Keratinocyte (primary cell): ENCODE results near the gene ACOXL. TPM values are rescaled to one million over a fixed set of nuclear protein-coding genes. Genes with fewer than 3 reads are reported as not detected.

Source experiments
- DNase-seq: peaks from one replicate; pipeline ENCODE4 v3.0.0-alpha.2; 2011; ENCODE audit warnings: low read depth, missing footprints, low spot score
- FAIRE-seq: peaks from 2 replicates; lab custom pipeline; 2011; peaks lifted over from hg19 to GRCh38; lab: Jason Lieb, UNC
- H2AFZ ChIP-seq: 2 replicates; pipeline ENCODE4 v1.6.0; 2012; ENCODE audit warnings: low read length, control low read depth, inconsistent platforms; ENCODE audit not compliant: control insufficient read depth
- H3K27ac ChIP-seq: 2 replicates; pipeline ENCODE4 v1.5.1; 2011; ENCODE audit warnings: low read length; ENCODE audit not compliant: control insufficient read depth, insufficient read depth
- H3K27me3 ChIP-seq: 3 replicates; pipeline ENCODE4 v1.6.0; 2011; ENCODE audit warnings: low read length; ENCODE audit not compliant: control insufficient read depth, insufficient read depth; ENCODE audit errors: extremely low read depth
- H3K36me3 ChIP-seq, 2 experiments: 2 replicates in 1 of 2; 3 replicates in 1 of 2; pipeline ENCODE4 v1.5.1; 2011; ENCODE audit warnings: low read length in 2 of 2, mild to moderate bottlenecking in 1 of 2; ENCODE audit not compliant: control insufficient read depth in 2 of 2, insufficient read depth in 2 of 2; ENCODE audit errors: extremely low read depth in 1 of 2
- H3K4me1 ChIP-seq: 3 replicates; pipeline ENCODE4 v1.5.1; 2011; ENCODE audit warnings: low read length; ENCODE audit not compliant: control insufficient read depth, insufficient read depth; ENCODE audit errors: extremely low read depth
- H3K4me2 ChIP-seq: 3 replicates; pipeline ENCODE4 v1.6.0; 2011; ENCODE audit warnings: low read depth, low read length; ENCODE audit not compliant: control insufficient read depth, insufficient read depth; ENCODE audit errors: extremely low read depth
- H3K4me3 ChIP-seq, 3 experiments: fragments of 200-600 bp in 1 of 3; sonication (generic) in 1 of 3; 2 replicates in 2 of 3; 3 replicates in 1 of 3; pipeline ENCODE4 v1.5.1; 2011 to 2016; ENCODE audit warnings: low read length in 3 of 3, mild to moderate bottlenecking in 3 of 3, control low read depth in 2 of 3, inconsistent platforms in 1 of 3, low read depth in 1 of 3, mixed read lengths in 1 of 3, mixed run types in 1 of 3, moderate library complexity in 1 of 3; ENCODE audit not compliant: control insufficient read depth in 2 of 3, insufficient read depth in 2 of 3; ENCODE audit errors: extremely low read depth in 1 of 3
- H3K79me2 ChIP-seq: 2 replicates; pipeline ENCODE4 v1.6.0; 2012; ENCODE audit warnings: low read length; ENCODE audit not compliant: control insufficient read depth, insufficient read depth
- H3K9ac ChIP-seq: 3 replicates; pipeline ENCODE4 v1.6.0; 2011; ENCODE audit warnings: low read length; ENCODE audit not compliant: control insufficient read depth, insufficient read depth; ENCODE audit errors: extremely low read depth
- H3K9me1 ChIP-seq: 3 replicates; pipeline ENCODE4 v1.6.0; 2011; ENCODE audit warnings: low read length; ENCODE audit not compliant: control insufficient read depth, insufficient read depth; ENCODE audit errors: extremely low read depth
- H3K9me3 ChIP-seq: 2 replicates; pipeline ENCODE4 v1.5.1; 2012; ENCODE audit warnings: low read depth, low read length; ENCODE audit not compliant: control insufficient read depth
- H4K20me1 ChIP-seq: 3 replicates; pipeline ENCODE4 v1.6.0; 2011; ENCODE audit warnings: low read length; ENCODE audit not compliant: control insufficient read depth, insufficient read depth; ENCODE audit errors: extremely low read depth
- EZH2 ChIP-seq: IDR thresholded peaks from one replicate; pipeline ENCODE4 v1.6.1; 2012; ENCODE audit warnings: inconsistent platforms, mild to moderate bottlenecking, low read length, moderate library complexity
- dilution Hi-C: fragments of 300-500 bp; cut with MboI; formaldehyde crosslinking; loops from one replicate; pipeline ENCODE4 v1.7.0; 2020; ENCODE audit warnings: low sequenced_read_pairs; ENCODE audit not compliant: extremely low pct_ligation_motif_present
- polyA plus RNA-seq, 5 experiments: library from polyadenylated mRNA; depleted of rRNA in 3 of 5; stranded (reverse) in 3 of 5; stranded (forward) in 1 of 5; unstranded in 1 of 5; fragments of >200 nt; gene quantifications; 1 replicate in 1 of 5; 2 replicates in 3 of 5; 3 replicates in 1 of 5; pipeline versions ENCODE4 v1.2.1 to v1.2.3, GENCODE V29; 2011 to 2012; ENCODE audit warnings: missing spikeins in 2 of 5, low read depth in 1 of 5, low replicate concordance in 1 of 5
- TF ChIP-seq, protein P1 (sequence below), 3 experiments: IDR thresholded peaks in 1 of 3; conservative IDR thresholded peaks in 1 of 3; optimal IDR thresholded peaks in 1 of 3; 2 replicates in 2 of 3; 3 replicates in 1 of 3; pipeline versions ENCODE3 to v1.5.1; 2011; ENCODE audit warnings: low read length in 3 of 3, mild to moderate bottlenecking in 3 of 3, moderate library complexity in 2 of 3, control low read depth in 1 of 3, inconsistent platforms in 1 of 3; ENCODE audit not compliant: insufficient read depth in 2 of 3; ENCODE audit errors: extremely low read depth in 1 of 3

Gene ACOXL
- polyA plus RNA-seq, 1 donor (not counting 4 experiments of a cell fraction or from before 2014, with no cell fraction given), result 0.04 TPM

DNA sequence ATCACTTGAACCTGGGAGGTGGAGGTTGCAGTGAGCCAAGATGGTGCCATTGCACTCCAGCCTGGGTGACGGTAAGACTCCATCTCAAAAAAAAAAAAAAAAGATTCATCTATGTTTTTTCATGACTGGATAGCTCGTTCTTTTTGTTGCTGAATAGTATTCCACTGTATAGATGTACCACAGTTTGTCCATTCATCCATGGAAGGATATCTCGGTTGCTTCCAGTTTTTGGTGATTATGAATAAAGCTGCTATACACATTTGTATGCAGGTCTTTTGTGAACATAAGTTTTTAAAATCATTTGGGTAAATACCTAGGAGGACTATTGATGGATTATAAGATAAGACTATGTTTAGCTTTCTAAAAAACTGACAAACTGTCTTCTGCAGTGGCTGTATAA is 90.8 kb downstream of the ACOXL start:
- H3K4me1 ChIP-seq, result no peaks in the 10 kb centered on the region
- no peak overlapping the region for H3K27ac ChIP-seq
- peaks cover 10% of the 10 kb centered on the region for H3K27me3 ChIP-seq
- H3K4me2 ChIP-seq, result no peak overlapping the region
- no peaks in the 10 kb centered on the region for H3K36me3 ChIP-seq
- H3K9me3 ChIP-seq, result no peaks in the 10 kb centered on the region
- no peaks in the 10 kb centered on the region for H3K9me1 ChIP-seq
- no peak for TF ChIP-seq EZH2
- TF ChIP-seq, protein P1, sequence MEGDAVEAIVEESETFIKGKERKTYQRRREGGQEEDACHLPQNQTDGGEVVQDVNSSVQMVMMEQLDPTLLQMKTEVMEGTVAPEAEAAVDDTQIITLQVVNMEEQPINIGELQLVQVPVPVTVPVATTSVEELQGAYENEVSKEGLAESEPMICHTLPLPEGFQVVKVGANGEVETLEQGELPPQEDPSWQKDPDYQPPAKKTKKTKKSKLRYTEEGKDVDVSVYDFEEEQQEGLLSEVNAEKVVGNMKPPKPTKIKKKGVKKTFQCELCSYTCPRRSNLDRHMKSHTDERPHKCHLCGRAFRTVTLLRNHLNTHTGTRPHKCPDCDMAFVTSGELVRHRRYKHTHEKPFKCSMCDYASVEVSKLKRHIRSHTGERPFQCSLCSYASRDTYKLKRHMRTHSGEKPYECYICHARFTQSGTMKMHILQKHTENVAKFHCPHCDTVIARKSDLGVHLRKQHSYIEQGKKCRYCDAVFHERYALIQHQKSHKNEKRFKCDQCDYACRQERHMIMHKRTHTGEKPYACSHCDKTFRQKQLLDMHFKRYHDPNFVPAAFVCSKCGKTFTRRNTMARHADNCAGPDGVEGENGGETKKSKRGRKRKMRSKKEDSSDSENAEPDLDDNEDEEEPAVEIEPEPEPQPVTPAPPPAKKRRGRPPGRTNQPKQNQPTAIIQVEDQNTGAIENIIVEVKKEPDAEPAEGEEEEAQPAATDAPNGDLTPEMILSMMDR (optimal IDR thresholded peaks at IDR 0.05 in 1 of 3, IDR thresholded peaks at IDR 0.05 in 1 of 3, conservative IDR thresholded peaks at IDR 0.05 in 1 of 3; ENCODE audit: extremely low read depth in 1 of 3, insufficient read depth in 2 of 3, low read length in 3 of 3), result no peak
- DNase-seq, result no peak
- H3K9ac ChIP-seq, result no peak overlapping the region
- H4K20me1 ChIP-seq, result no peaks in the 10 kb centered on the region
- no peak overlapping the region for H2AFZ ChIP-seq
- dilution Hi-C loops, result no loop called here
- no peak overlapping the region for H3K4me3 ChIP-seq
- no peaks in the 10 kb centered on the region for H3K79me2 ChIP-seq
- no peak for FAIRE-seq

DNA sequence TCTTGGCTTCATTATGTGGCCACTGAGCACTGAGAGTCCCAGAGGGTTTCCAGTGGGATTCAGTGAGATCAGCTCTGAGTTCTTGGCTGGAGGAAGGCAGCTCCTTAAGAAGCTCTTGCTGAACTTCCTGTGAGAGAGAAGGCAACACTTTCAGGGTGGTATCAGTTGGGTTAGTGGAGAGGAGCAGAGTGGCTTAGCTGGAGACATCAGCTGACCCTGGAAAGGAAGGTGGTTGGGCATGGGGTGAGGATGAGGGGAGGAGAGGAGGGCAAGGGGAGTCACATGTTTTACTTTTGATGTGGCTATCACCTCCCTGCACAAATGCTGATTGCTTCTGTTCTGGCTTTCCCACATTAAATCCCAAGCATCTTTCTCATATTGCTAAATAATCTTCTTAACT is 95.1 kb downstream of the ACOXL start:
- TF ChIP-seq EZH2, result no peak
- TF ChIP-seq, protein P1 (optimal IDR thresholded peaks at IDR 0.05 in 1 of 3, IDR thresholded peaks at IDR 0.05 in 1 of 3, conservative IDR thresholded peaks at IDR 0.05 in 1 of 3; ENCODE audit: extremely low read depth in 1 of 3, insufficient read depth in 2 of 3, low read length in 3 of 3), result no peak
- no peaks in the 10 kb centered on the region for H3K27me3 ChIP-seq
- H2AFZ ChIP-seq, result no peak overlapping the region
- H3K9me1 ChIP-seq, result no peaks in the 10 kb centered on the region
- no peaks in the 10 kb centered on the region for H3K4me1 ChIP-seq
- DNase-seq (no peak), FAIRE-seq (no peak)
- H4K20me1 ChIP-seq, result no peaks in the 10 kb centered on the region
- H3K4me3 ChIP-seq, result no peak overlapping the region
- no peak overlapping the region for H3K9ac ChIP-seq
- H3K36me3 ChIP-seq, result no peaks in the 10 kb centered on the region
- no peak overlapping the region for H3K4me2 ChIP-seq
- dilution Hi-C loops, result no loop called here
- H3K79me2 ChIP-seq, result no peaks in the 10 kb centered on the region
- no peak overlapping the region for H3K27ac ChIP-seq
- H3K9me3 ChIP-seq, result no peaks in the 10 kb centered on the region
